Ishikawa (cell line): ENCODE data around the gene PPP1CC.

Experiments used
- CEBPB ChIP-seq: IDR thresholded peaks from 2 replicates; pipeline ENCODE4 v1.6.1; 2012
- CREB1 ChIP-seq: IDR thresholded peaks from 2 replicates; pipeline ENCODE4 v1.6.1; 2012; ENCODE audit warnings: low read depth
- EGR1 ChIP-seq: IDR thresholded peaks from 2 replicates; pipeline ENCODE4 v1.6.1; 2012
- EP300 ChIP-seq: IDR thresholded peaks from 2 replicates; pipeline ENCODE4 v1.6.1; 2012; ENCODE audit warnings: borderline replicate concordance
- FOXM1 ChIP-seq: IDR thresholded peaks from 2 replicates; pipeline ENCODE4 v1.6.1; 2012; ENCODE audit warnings: low read depth, borderline replicate concordance
- NFIC ChIP-seq: IDR thresholded peaks from 2 replicates; pipeline ENCODE4 v1.6.1; 2012
- RAD21 ChIP-seq: IDR thresholded peaks from 2 replicates; pipeline ENCODE4 v1.6.1; 2012; ENCODE audit warnings: low read depth
- REST ChIP-seq: IDR thresholded peaks from 2 replicates; pipeline ENCODE4 v1.6.1; 2012; ENCODE audit warnings: low read depth, mild to moderate bottlenecking
- TAF1 ChIP-seq: IDR thresholded peaks from 2 replicates; pipeline ENCODE4 v1.6.1; 2012; ENCODE audit warnings: low read depth, mild to moderate bottlenecking
- TCF12 ChIP-seq: IDR thresholded peaks from 2 replicates; pipeline ENCODE4 v1.6.1; 2012; ENCODE audit warnings: low read depth
- TEAD4 ChIP-seq: IDR thresholded peaks from 2 replicates; pipeline ENCODE4 v1.6.1; 2012
- YY1 ChIP-seq: IDR thresholded peaks from 2 replicates; pipeline ENCODE4 v1.6.1; 2012; ENCODE audit warnings: low read depth
- ZBTB7A ChIP-seq: IDR thresholded peaks from 2 replicates; pipeline ENCODE4 v1.6.1; 2012; ENCODE audit warnings: low read depth
- TF ChIP-seq, protein P1 (sequence below): IDR thresholded peaks from 2 replicates; pipeline ENCODE4 v1.6.1; 2012
- TF ChIP-seq, protein P2 (sequence below): IDR thresholded peaks from 2 replicates; pipeline ENCODE4 v1.6.1; 2012

PPP1CC gene

GRCh38 chr12:110756611-110757010 is 13.9 kb upstream of the PPP1CC start:
- no peak for TF ChIP-seq RAD21
- TF ChIP-seq EGR1: no peak
- no peak for TF ChIP-seq TAF1
- TF ChIP-seq REST: no peak
- no peak for TF ChIP-seq CEBPB
- no peak for TF ChIP-seq EP300
- no peak for TF ChIP-seq TCF12

DNA sequence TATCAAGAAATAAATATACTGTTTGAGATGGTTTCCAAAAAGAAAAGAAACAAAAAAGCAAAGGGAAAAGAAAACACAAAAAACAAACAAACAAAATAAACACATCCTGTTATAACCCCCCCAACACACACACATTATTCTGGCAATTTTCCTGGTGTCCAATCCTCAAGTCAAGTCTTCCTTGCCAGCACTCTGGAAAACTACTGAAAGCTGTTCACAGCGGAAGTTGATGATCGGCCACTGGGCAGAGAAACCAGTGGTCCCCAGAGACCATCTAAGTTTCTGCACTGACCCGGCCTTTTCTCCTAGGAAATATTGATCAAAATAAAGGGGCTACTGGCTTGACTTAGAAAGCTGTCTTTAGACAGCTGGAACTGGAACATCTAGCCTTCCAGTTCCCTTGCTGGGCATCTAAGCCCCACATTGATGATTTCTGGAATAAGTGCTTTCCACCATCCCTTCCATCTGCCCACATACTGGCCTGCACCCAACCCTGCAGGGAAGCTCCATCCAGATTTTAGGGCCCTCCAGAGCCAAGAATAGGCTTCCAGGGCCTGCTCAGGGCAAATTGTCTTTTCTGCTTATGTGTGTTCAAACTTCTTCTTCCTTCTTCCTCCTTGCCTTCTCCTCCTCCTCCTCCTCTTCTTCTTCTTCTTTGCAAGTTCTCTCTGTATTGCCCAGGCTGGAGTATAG is 11.6 kb upstream of the PPP1CC start:
- no peak for TF ChIP-seq ZBTB7A
- TF ChIP-seq CREB1: no peak
- no peak for TF ChIP-seq TAF1
- no peak for TF ChIP-seq EGR1
- no peak for TF ChIP-seq EP300
- TF ChIP-seq YY1: no peak
- TF ChIP-seq TCF12: no peak
- no peak for TF ChIP-seq CEBPB
- TF ChIP-seq, protein P1, sequence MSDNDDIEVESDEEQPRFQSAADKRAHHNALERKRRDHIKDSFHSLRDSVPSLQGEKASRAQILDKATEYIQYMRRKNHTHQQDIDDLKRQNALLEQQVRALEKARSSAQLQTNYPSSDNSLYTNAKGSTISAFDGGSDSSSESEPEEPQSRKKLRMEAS: no peak
- no peak for TF ChIP-seq TEAD4
- no peak for TF ChIP-seq REST
- TF ChIP-seq NFIC: no peak
- no peak for TF ChIP-seq RAD21
- TF ChIP-seq FOXM1: no peak
- TF ChIP-seq, protein P2, sequence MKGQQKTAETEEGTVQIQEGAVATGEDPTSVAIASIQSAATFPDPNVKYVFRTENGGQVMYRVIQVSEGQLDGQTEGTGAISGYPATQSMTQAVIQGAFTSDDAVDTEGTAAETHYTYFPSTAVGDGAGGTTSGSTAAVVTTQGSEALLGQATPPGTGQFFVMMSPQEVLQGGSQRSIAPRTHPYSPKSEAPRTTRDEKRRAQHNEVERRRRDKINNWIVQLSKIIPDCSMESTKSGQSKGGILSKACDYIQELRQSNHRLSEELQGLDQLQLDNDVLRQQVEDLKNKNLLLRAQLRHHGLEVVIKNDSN: no peak

DNA sequence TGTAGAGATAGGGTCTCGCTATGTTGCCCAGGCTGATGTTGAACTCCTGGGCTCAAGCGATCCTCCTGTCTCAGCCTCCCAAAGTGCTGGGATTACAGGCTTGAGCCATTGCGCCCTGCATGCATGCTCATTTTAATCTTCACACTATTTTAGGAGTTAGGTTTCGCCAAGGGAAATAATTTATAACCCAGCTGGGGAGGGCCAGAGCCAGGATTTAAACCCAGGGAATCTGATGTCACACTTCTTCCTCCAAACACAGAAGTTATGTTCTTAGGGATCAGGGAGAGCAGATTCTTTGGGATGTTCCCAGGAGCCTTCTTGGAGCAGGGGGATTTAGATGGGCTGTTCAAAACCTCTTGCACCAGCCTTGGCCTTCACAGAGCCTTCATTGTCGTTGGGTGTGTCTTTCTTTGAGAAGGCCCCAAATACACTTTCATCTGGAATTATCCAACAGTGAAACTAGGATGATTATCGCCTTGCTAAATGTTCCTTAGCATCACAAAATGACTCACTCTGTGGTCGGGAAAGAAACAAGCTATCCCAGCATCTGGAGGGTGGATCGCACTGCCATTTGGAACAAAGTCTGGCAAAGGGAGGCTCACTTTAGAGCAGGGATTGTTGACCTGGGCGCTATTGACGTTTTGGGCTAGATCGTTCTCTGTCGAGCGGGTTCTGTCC is 8.2 kb upstream of the PPP1CC start:
- TF ChIP-seq TAF1: no peak
- no peak for TF ChIP-seq EGR1

GRCh38 chr12:110746550-110746949 is 3.9 kb upstream of the PPP1CC start:
- no peak for TF ChIP-seq TEAD4
- TF ChIP-seq YY1: no peak
- TF ChIP-seq REST: no peak

DNA sequence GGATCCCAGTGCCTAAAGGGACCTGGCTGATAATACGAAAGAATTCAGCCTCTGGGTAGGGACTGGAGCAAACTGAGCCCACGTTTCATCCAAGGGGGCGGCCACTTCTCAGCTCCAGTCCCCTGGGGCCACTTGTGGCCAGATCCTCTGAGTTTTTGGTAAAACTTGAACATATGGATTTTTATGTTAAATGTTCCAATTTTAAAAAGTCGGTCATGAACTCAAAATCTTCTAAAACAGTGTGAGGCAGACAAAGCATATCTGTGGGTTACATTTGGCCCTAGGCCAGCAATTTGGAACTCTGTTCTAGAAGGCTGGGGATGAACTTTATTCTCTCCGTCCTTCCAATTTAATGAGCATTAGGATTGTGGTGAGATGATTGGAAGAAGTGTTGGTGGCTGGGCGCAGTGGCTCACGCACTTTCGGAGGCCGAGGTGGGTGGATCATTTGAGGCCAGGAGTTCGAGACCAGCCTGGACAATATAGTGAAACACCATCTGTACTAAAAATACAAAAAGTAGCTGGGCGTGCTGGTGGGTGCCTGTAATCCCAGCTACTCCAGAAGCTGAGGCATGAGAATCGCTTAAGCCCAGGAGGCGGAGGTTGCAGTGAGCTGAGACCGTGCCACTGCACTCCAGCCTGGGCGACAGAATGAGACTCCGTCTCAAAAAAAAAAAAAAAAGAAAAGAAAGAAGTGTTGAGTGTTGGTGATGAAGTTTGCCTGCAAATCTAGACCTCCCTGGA is 3.0 kb upstream of the PPP1CC start:
- TF ChIP-seq EGR1 (no peak), NFIC (peak; percentile 25; the same call in 1 of the 2 replicates), TCF12 (no peak)
